SK-N-SH treated with all-trans-retinoic acid at 6 μM for 48 hours (cell line): ENCODE data around the gene CLTCL1.

Experiments
- ATAC-seq: fragments of 200-7000 bp; cut with Tn5 transposase; 3 replicates; pipeline ENCODE4 v1.9.1; 2020; ENCODE audit warnings: mild to moderate bottlenecking, moderate library complexity
- ARNTL ChIP-seq: fragments of 450-650 bp; formaldehyde crosslinking; IDR thresholded peaks from 2 replicates; pipeline ENCODE4 v1.5.0; 2020; ENCODE audit warnings: low read depth, mild to moderate bottlenecking, moderate library complexity, borderline replicate concordance
- BACH2 ChIP-seq: fragments of 250-450 bp; sonication (Bioruptor Pico); IDR thresholded peaks from 2 replicates; pipeline ENCODE4 v1.9.0; 2021; ENCODE audit warnings: mild to moderate bottlenecking, borderline replicate concordance
- CSDC2 ChIP-seq: fragments of 250-450 bp; sonication (Bioruptor Pico); IDR thresholded peaks from 2 replicates; pipeline ENCODE4 v1.5.0; 2020; ENCODE audit warnings: mild to moderate bottlenecking, moderate library complexity
- ESRRG ChIP-seq: fragments of 250-450 bp; sonication (Bioruptor Pico); IDR thresholded peaks from 2 replicates; pipeline ENCODE4 v1.6.1; 2021; ENCODE audit warnings: mild to moderate bottlenecking
- GLIS3 ChIP-seq: fragments of 250-450 bp; sonication (Bioruptor Pico); IDR thresholded peaks from 2 replicates; pipeline ENCODE4 v1.5.0; 2020; ENCODE audit warnings: mild to moderate bottlenecking, moderate library complexity
- ISL1 ChIP-seq: fragments of 250-450 bp; sonication (Bioruptor Pico); IDR thresholded peaks from 2 replicates; pipeline ENCODE4 v2.1.2; 2022; ENCODE audit warnings: mild to moderate bottlenecking, moderate library complexity
- RARB ChIP-seq: fragments of 250-450 bp; sonication (Bioruptor Pico); IDR thresholded peaks from 2 replicates; pipeline ENCODE4 v1.8.0; 2021; ENCODE audit warnings: mild to moderate bottlenecking, moderate library complexity
- SNAI2 ChIP-seq: fragments of 250-450 bp; sonication (Bioruptor Pico); IDR thresholded peaks from 2 replicates; pipeline ENCODE4 v1.5.0; 2020; ENCODE audit warnings: mild to moderate bottlenecking, moderate library complexity
- TCF4 ChIP-seq: fragments of 250-450 bp; sonication (Bioruptor Pico); IDR thresholded peaks from 2 replicates; pipeline ENCODE4 v1.8.0; 2021; ENCODE audit warnings: mild to moderate bottlenecking, moderate library complexity, borderline replicate concordance
- TOX ChIP-seq: fragments of 250-450 bp; sonication (Bioruptor Pico); IDR thresholded peaks from 2 replicates; pipeline ENCODE4 v1.8.0; 2021; ENCODE audit warnings: mild to moderate bottlenecking, moderate library complexity, borderline replicate concordance
- ZC3H10 ChIP-seq: fragments of 250-450 bp; sonication (Bioruptor Pico); IDR thresholded peaks from 2 replicates; pipeline ENCODE4 v1.5.1; 2021; ENCODE audit warnings: mild to moderate bottlenecking, moderate library complexity
- ZFP3 ChIP-seq: fragments of 250-450 bp; sonication (Bioruptor Pico); IDR thresholded peaks from 2 replicates; pipeline ENCODE4 v1.5.0; 2020; ENCODE audit warnings: mild to moderate bottlenecking, moderate library complexity
- ZFP30 ChIP-seq: fragments of 450-650 bp; formaldehyde crosslinking; IDR thresholded peaks from 2 replicates; pipeline ENCODE4 v1.5.0; 2022; ENCODE audit warnings: mild to moderate bottlenecking, moderate library complexity
- ZNF565 ChIP-seq: fragments of 450-650 bp; formaldehyde crosslinking; conservative IDR thresholded peaks from 2 replicates; pipeline ENCODE4 v1.5.0; 2020; ENCODE audit warnings: low read depth, mild to moderate bottlenecking, moderate library complexity
- ZNF70 ChIP-seq: fragments of 450-650 bp; formaldehyde crosslinking; IDR thresholded peaks from 2 replicates; pipeline ENCODE4 v1.5.0; 2020; ENCODE audit warnings: mild to moderate bottlenecking, moderate library complexity
- ZNF8 ChIP-seq: fragments of 450-650 bp; formaldehyde crosslinking; IDR thresholded peaks from 2 replicates; pipeline ENCODE4 v1.5.0; 2020; ENCODE audit warnings: mild to moderate bottlenecking, moderate library complexity
- TF ChIP-seq, protein P1 (sequence below): fragments of 250-450 bp; sonication (Bioruptor Pico); IDR thresholded peaks from 2 replicates; pipeline ENCODE4 v1.8.0; 2021; ENCODE audit warnings: low read depth, mild to moderate bottlenecking, moderate library complexity, borderline replicate concordance
- TF ChIP-seq, protein P2 (sequence below): fragments of 250-450 bp; sonication (Bioruptor Pico); IDR thresholded peaks from 2 replicates; pipeline ENCODE4 v1.5.0; 2020; ENCODE audit warnings: mild to moderate bottlenecking, moderate library complexity
- TF ChIP-seq, protein P3 (sequence below): fragments of 250-450 bp; sonication (Bioruptor Pico); IDR thresholded peaks from 2 replicates; pipeline ENCODE4 v1.5.1; 2021; ENCODE audit warnings: mild to moderate bottlenecking, moderate library complexity
- TF ChIP-seq, protein P4 (sequence below): fragments of 250-450 bp; sonication (Bioruptor Pico); IDR thresholded peaks from 2 replicates; pipeline ENCODE4 v1.5.1; 2020; ENCODE audit warnings: low read depth, mild to moderate bottlenecking, moderate library complexity
- TF ChIP-seq, protein P5 (sequence below): fragments of 250-450 bp; sonication (Bioruptor Pico); IDR thresholded peaks from 2 replicates; pipeline ENCODE4 v1.8.0; 2020; ENCODE audit warnings: mild to moderate bottlenecking, moderate library complexity, borderline replicate concordance

The CLTCL1 gene

DNA sequence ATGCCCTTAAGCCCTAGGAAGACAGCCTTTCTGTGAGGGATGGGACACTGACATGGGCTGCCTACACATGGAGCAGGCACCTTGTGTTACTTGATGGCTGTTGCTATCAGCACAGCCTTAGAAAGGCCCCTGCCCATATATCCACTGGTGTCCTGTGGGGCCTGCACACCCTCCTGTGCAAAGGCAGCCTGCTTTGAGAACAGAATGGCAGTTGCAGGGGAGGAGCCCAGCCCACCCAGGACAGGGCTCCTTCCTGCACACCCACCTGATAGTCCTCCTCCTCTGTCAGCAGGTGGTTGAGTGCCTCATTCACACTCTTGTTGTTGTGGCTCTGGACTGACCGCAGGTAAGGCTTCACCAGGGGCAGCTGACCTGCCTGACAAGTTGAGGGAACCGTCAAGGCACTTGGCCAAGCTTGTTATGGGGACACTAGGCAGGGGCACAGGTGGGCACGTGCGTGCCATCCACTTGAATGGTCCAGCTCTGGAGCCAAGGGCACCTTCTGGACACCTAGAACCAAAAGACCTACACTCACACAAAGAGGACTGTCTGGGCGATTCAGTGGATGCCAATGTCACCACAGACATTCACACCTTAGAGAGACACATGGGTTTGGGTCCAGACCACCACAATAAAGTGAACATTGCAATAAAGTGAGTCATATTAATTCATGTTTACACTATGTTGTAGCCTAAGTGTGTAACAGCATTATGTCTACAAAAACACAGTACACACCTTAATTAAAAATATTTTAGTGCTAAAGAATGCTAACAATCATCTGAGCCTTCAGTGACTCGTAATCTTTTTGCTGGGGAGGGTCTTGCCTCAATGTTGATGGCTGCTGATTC, 103.6 kb downstream of the CLTCL1 start:
- TF ChIP-seq TOX (CRISPR knock-in tag), result no peak
- TF ChIP-seq TCF4, result no peak
- TF ChIP-seq ZC3H10 (CRISPR knock-in tag), result no peak
- no peak for TF ChIP-seq CSDC2 (CRISPR knock-in tag)
- TF ChIP-seq ARNTL (CRISPR knock-in tag), result no peak
- TF ChIP-seq ZFP30, result no peak
- TF ChIP-seq, protein P1, sequence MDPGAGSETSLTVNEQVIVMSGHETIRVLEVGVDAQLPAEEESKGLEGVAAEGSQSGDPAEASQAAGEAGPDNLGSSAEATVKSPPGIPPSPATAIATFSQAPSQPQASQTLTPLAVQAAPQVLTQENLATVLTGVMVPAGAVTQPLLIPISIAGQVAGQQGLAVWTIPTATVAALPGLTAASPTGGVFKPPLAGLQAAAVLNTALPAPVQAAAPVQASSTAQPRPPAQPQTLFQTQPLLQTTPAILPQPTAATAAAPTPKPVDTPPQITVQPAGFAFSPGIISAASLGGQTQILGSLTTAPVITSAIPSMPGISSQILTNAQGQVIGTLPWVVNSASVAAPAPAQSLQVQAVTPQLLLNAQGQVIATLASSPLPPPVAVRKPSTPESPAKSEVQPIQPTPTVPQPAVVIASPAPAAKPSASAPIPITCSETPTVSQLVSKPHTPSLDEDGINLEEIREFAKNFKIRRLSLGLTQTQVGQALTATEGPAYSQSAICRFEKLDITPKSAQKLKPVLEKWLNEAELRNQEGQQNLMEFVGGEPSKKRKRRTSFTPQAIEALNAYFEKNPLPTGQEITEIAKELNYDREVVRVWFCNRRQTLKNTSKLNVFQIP (CRISPR knock-in tag), result no peak
- no peak for TF ChIP-seq ESRRG (CRISPR knock-in tag)
- TF ChIP-seq, protein P2, sequence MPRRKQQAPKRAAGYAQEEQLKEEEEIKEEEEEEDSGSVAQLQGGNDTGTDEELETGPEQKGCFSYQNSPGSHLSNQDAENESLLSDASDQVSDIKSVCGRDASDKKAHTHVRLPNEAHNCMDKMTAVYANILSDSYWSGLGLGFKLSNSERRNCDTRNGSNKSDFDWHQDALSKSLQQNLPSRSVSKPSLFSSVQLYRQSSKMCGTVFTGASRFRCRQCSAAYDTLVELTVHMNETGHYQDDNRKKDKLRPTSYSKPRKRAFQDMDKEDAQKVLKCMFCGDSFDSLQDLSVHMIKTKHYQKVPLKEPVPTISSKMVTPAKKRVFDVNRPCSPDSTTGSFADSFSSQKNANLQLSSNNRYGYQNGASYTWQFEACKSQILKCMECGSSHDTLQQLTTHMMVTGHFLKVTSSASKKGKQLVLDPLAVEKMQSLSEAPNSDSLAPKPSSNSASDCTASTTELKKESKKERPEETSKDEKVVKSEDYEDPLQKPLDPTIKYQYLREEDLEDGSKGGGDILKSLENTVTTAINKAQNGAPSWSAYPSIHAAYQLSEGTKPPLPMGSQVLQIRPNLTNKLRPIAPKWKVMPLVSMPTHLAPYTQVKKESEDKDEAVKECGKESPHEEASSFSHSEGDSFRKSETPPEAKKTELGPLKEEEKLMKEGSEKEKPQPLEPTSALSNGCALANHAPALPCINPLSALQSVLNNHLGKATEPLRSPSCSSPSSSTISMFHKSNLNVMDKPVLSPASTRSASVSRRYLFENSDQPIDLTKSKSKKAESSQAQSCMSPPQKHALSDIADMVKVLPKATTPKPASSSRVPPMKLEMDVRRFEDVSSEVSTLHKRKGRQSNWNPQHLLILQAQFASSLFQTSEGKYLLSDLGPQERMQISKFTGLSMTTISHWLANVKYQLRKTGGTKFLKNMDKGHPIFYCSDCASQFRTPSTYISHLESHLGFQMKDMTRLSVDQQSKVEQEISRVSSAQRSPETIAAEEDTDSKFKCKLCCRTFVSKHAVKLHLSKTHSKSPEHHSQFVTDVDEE (CRISPR knock-in tag), result no peak
- no peak for TF ChIP-seq SNAI2
- no peak for TF ChIP-seq BACH2
- TF ChIP-seq, all 23 proteins: peak for 0
- ATAC-seq, result no peak

DNA sequence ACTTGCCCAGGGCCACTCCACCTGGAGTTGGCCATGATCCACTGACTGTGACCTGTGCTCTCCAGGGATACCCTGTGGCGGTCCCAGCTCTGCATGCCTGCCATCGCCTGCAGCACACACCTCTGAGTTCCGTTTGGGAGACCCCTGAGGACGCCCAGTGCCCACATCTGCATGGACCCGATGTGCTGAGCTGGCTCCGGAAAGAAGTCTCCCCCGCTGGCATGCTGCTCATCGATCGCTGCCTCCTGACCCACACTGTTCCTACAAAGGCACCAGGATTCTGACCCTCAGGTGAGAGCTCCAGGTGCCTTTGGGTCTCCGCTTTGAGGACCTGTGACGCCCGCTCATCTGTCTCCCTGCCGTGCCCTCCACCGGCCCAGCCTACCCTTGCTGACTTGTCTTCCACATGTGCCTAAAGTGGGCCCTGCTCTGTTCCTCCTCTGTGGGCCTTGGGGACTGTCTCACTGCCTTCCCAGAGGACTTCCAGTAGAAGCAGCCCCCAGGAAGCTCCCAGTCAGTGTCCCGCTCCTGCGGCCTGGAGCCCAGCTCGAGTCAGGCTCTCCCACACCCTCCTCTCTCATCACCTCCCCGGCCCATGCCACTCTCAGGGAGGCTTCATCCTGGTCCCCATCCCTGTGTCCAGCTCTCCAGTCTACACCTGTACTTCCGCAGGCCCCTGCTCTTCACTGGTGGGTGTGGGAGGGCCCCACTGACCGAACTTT, 107.1 kb downstream of the CLTCL1 start:
- no peak for TF ChIP-seq ZFP3 (CRISPR knock-in tag)
- TF ChIP-seq SNAI2, result no peak
- TF ChIP-seq, protein P3, sequence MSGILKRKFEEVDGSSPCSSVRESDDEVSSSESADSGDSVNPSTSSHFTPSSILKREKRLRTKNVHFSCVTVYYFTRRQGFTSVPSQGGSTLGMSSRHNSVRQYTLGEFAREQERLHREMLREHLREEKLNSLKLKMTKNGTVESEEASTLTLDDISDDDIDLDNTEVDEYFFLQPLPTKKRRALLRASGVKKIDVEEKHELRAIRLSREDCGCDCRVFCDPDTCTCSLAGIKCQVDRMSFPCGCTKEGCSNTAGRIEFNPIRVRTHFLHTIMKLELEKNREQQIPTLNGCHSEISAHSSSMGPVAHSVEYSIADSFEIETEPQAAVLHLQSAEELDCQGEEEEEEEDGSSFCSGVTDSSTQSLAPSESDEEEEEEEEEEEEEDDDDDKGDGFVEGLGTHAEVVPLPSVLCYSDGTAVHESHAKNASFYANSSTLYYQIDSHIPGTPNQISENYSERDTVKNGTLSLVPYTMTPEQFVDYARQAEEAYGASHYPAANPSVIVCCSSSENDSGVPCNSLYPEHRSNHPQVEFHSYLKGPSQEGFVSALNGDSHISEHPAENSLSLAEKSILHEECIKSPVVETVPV (CRISPR knock-in tag), result no peak
- TF ChIP-seq, protein P2 (CRISPR knock-in tag), result no peak
- no peak for TF ChIP-seq ISL1 (CRISPR knock-in tag)
- TF ChIP-seq ZC3H10 (CRISPR knock-in tag), result no peak
- no peak for TF ChIP-seq TCF4
- no peak for TF ChIP-seq ZNF70 (CRISPR knock-in tag)
- TF ChIP-seq, protein P4, sequence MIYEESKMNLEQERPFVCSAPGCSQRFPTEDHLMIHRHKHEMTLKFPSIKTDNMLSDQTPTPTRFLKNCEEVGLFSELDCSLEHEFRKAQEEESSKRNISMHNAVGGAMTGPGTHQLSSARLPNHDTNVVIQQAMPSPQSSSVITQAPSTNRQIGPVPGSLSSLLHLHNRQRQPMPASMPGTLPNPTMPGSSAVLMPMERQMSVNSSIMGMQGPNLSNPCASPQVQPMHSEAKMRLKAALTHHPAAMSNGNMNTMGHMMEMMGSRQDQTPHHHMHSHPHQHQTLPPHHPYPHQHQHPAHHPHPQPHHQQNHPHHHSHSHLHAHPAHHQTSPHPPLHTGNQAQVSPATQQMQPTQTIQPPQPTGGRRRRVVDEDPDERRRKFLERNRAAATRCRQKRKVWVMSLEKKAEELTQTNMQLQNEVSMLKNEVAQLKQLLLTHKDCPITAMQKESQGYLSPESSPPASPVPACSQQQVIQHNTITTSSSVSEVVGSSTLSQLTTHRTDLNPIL (CRISPR knock-in tag), result no peak
- no peak for TF ChIP-seq CSDC2 (CRISPR knock-in tag)
- no peak for TF ChIP-seq ESRRG (CRISPR knock-in tag)
- TF ChIP-seq ZNF565, result no peak
- ATAC-seq, result no peak

DNA sequence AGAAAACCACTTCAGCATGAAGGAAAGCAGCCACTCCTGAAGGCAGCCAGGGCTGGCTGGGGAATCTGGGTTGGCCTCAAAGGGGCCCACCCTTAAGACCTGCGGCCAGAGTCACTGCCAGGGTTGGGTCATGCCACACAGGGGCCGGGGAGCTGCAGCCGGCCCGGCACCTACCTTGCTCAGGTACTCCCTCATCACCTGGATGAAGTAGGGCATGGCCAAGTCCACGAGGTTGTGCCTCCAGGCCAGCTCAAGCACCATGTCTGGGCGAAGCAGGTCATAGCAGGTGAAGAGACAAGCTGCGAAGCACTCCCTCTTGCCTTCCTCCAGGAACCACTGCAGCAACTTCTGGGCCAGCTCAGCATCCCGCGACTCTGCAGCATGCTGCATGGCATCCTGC, 108.3 kb downstream of the CLTCL1 start:
- no peak for ATAC-seq
- no peak for TF ChIP-seq RARB
- no peak for TF ChIP-seq CSDC2 (CRISPR knock-in tag)
- no peak for TF ChIP-seq ZFP3 (CRISPR knock-in tag)
- TF ChIP-seq GLIS3 (CRISPR knock-in tag), result no peak
- TF ChIP-seq SNAI2, result no peak
- TF ChIP-seq, protein P5, sequence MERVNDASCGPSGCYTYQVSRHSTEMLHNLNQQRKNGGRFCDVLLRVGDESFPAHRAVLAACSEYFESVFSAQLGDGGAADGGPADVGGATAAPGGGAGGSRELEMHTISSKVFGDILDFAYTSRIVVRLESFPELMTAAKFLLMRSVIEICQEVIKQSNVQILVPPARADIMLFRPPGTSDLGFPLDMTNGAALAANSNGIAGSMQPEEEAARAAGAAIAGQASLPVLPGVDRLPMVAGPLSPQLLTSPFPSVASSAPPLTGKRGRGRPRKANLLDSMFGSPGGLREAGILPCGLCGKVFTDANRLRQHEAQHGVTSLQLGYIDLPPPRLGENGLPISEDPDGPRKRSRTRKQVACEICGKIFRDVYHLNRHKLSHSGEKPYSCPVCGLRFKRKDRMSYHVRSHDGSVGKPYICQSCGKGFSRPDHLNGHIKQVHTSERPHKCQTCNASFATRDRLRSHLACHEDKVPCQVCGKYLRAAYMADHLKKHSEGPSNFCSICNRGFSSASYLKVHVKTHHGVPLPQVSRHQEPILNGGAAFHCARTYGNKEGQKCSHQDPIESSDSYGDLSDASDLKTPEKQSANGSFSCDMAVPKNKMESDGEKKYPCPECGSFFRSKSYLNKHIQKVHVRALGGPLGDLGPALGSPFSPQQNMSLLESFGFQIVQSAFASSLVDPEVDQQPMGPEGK (CRISPR knock-in tag), result no peak
- no peak for TF ChIP-seq ESRRG (CRISPR knock-in tag)
- TF ChIP-seq ZFP30, result no peak
- no peak for TF ChIP-seq ARNTL (CRISPR knock-in tag)
- TF ChIP-seq, protein P2 (CRISPR knock-in tag), result no peak
- no peak for TF ChIP-seq ZNF8 (CRISPR knock-in tag)
